Stimulated activated naive CD8-positive, alpha-beta T cell treated with anti-CD3 and anti-CD28 coated beads, Interleukin-15, amount 100 ng/mL, for 72 hours (primary cell): ENCODE measurements around the gene TOMM40L.
A peak's percentile ranks its signal among the peaks of the same experiment; 100 is the strongest.
"Not testable (repeated sequence)": the region's sequence is repeated elsewhere in the genome, so short reads cannot be mapped to it uniquely, and the experiment has no call there.

Source experiments
- ATAC-seq: fragments of 150-1000 bp; cut with Tn5 transposase; 2 replicates; pipeline ENCODE4 v1.10.0; 2021; ENCODE audit warnings: mild to moderate bottlenecking, moderate library complexity
- DNase-seq, 2 donors: peaks; one replicate each; pipeline ENCODE4 v3.0.0; 2021 to 2022
- H3K27ac Mint-ChIP-seq, 2 donors: one replicate each; pipeline ENCODE4 v1.8.0; 2022; ENCODE audit warnings: mild to moderate bottlenecking in 2 of 2, mixed read lengths in 2 of 2, moderate library complexity in 2 of 2
- H3K27me3 Mint-ChIP-seq: one replicate; pipeline ENCODE4 v1.8.0; 2022; ENCODE audit warnings: mixed read lengths
- H3K4me1 Mint-ChIP-seq: one replicate; pipeline ENCODE4 v1.8.0; 2022; ENCODE audit warnings: mild to moderate bottlenecking, mixed read lengths
- H3K4me3 Mint-ChIP-seq, 2 donors: one replicate each; pipeline ENCODE4 v1.8.0; 2022; ENCODE audit warnings: mild to moderate bottlenecking in 2 of 2, mixed read lengths in 2 of 2, moderate library complexity in 1 of 2
- H3K9me3 Mint-ChIP-seq, 2 donors: one replicate each; pipeline ENCODE4 v1.8.0; 2022; ENCODE audit warnings: mixed read lengths in 2 of 2

Gene TOMM40L

DNA sequence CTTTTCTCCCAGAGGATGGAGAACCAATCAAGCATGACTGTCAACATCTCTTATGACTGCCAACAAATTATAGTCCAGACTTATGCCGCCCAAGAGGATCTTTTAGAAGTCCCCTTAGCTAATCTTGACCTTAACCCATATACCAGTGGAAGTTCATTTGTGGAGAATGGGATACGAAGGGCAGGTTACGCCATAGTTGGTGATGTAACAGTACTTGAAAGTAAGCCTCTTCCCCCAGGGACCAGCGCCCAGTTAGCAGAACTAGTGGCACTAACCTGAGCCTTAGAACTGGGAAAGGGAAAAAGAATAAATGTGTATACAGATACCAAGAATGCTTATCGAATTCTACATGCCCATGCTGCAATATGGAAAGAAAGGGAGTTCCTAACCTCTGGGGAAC, 29.4 kb downstream of the TOMM40L start:
- not testable (repeated sequence) for H3K27ac Mint-ChIP-seq, ATAC-seq, DNase-seq, H3K4me3 Mint-ChIP-seq
- Mint-ChIP-seq H3K27me3 (peaks cover 53% of the 10 kb centered on the region), H3K4me1 (peaks cover 21% of the 10 kb centered on the region), H3K9me3 (peaks cover 15 to 34% of the 10 kb centered on the region in 2 donors)

DNA sequence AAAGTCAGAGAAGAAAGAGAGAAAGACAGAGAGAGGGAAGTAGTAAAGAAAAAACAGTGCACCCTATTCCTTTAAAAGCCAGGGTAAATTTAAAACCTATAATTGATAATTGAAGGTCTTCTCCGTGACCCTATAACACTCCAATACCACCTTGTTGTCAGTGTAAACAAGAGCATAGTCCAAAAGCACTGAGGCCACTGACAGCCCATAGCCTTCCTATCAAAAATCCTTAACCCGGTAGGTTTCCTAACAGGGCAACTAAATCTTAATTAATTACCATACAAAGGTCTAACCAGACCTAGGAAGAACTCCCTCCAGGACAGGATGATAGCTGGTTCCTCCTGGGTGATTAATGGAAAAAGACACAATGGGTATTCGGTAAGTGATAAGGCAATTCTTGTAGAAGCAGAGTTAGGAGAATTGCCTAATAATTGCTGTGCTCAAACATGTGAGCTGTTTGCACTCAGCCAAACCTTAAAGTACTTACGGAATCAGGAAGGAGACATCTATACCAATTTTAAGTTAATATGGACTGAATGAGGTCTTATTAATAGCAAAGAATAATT, 30.2 kb downstream of the TOMM40L start:
- H3K4me1 Mint-ChIP-seq = peaks cover 26% of the 10 kb centered on the region
- DNase-seq, H3K27ac Mint-ChIP-seq, ATAC-seq, H3K4me3 Mint-ChIP-seq: not testable (repeated sequence)
- peaks cover 15 to 34% of the 10 kb centered on the region in 2 donors for H3K9me3 Mint-ChIP-seq
- H3K27me3 Mint-ChIP-seq = peaks cover 60% of the 10 kb centered on the region

DNA sequence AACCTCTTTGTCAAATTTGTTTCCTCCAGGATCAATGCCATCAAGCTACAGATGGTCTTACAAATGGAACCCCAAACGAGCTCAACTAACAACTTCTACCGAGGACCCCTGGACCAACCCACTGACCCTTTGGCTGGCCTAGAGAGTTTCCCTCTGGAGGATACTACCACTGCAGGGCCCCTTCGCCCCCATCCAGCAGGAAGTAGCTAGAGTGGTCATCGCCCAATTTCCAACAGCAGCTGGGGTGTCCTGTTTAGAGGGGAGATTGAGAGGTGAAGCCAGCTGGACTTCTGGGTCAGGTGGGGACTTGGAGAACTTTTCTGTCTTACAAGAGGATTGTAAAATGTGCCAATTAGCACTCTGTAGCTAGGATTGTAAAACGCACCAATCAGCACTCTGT, 31.2 kb downstream of the TOMM40L start:
- H3K4me3 Mint-ChIP-seq, H3K27ac Mint-ChIP-seq, ATAC-seq, DNase-seq: not testable (repeated sequence)
- peaks cover 15 to 34% of the 10 kb centered on the region in 2 donors for H3K9me3 Mint-ChIP-seq
- peaks cover 26% of the 10 kb centered on the region for H3K4me1 Mint-ChIP-seq
- peaks cover 68% of the 10 kb centered on the region for H3K27me3 Mint-ChIP-seq

DNA sequence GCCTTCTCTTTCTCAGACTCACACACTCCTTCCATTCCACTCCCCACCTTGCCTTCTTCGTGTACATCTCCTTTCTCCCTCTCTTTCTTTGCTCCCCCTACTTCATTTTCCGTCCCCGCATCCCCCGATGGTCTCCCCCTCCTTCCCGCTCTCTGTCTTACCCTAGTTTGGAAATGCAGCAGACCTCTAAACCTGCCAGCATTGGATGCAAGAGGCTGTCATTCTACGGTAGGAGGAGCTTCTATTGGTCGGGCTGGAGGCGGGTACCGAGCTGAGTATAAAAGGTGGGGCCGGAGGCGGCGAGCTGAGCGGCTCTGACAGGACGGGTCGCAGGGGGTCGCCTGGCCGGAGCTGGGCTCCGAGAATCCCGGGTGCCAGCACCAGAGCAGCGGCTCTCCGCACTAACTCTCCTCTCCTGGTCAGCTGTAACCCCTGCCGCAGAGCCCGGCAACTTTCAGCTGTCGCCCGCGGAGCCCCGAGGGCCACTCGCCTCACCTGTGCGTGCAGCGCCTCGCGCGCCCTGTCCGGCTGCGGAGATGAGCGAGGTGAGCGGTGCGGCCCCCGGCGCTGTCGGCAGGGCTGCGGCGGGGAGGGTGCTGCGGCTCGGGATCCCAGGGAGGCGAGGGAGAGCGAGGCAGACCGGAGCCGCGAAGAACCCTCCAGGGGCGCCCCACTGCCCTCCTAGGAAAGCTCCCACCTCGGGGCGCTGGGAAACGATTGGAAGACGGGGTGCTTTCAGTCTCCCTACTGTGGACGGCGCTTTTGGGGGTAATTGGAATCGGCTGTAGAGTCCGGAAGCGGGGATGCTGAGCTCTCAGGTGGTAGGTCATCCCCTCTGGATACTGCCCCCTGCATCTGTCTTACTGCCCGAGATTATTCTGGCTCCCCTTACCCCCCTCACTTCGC, 32.8 kb downstream of the TOMM40L start, which contains the start of gene PCP4L1:
Gene PCP4L1 (plus strand): TSS at position 307 of the 906 bp plus-strand sequence. CDS start 230 bp downstream, at position 537.
- H3K4me1 Mint-ChIP-seq = peaks cover 26% of the 10 kb centered on the region
- peak within 1 kb of the TSS in 1 of 2 donors; percentile 13 for H3K27ac Mint-ChIP-seq
- peaks cover 68% of the 10 kb centered on the region for H3K27me3 Mint-ChIP-seq
- H3K9me3 Mint-ChIP-seq = peaks cover 15 to 34% of the 10 kb centered on the region in 2 donors
- peak; percentile 93 for ATAC-seq
- peak within 1 kb of the TSS; percentile 69 to 76 for H3K4me3 Mint-ChIP-seq
- DNase-seq = peak; percentile 54 to 55

- peak overlapping the region; percentile 69 to 76 for H3K4me3 Mint-ChIP-seq
- no peak for DNase-seq
- H3K9me3 Mint-ChIP-seq = peaks cover 15 to 34% of the 10 kb centered on the region in 2 donors
- H3K27me3 Mint-ChIP-seq = peaks cover 68% of the 10 kb centered on the region
- no peak overlapping the region for H3K27ac Mint-ChIP-seq
- no peak for ATAC-seq
- peaks cover 26% of the 10 kb centered on the region for H3K4me1 Mint-ChIP-seq
Measured at GRCh38 chr1:161259345-161259702, 33.5 kb downstream of the TOMM40L start.

DNA sequence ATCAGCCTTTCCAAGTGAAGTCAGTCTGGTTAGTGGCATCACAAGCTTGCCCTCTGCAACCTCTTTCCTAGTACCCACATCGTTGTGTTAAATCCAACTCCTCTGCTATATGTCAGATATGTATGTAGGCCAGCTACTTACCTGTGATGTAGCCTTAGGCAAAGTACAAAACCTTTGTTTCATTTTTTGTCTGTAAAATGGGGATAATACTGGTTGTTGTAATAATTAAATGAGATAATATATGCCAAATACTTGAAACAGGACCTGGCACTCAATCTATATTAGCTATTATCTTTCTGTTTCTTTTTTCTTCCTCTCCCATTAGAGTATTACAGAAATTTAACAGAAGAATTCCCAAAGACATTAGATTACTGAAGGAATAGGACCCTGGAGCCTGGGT, 33.9 kb downstream of the TOMM40L start:
- no peak for ATAC-seq
- Mint-ChIP-seq H3K27me3 (peaks cover 72% of the 10 kb centered on the region), H3K4me3 (peak overlapping the region; percentile 69 to 76)

GRCh38 chr1:161260376-161261260, 34.8 kb downstream of the TOMM40L start:
- Mint-ChIP-seq H3K9me3 (peaks cover 13 to 30% of the 10 kb centered on the region in 2 donors), H3K4me3 (no peak overlapping the region), H3K4me1 (peaks cover 26% of the 10 kb centered on the region), H3K27ac (no peak overlapping the region), H3K27me3 (peaks cover 71% of the 10 kb centered on the region)
- DNase-seq (no peak), ATAC-seq (no peak)

More for the DNA sequence above, 33.9 kb downstream of the TOMM40L start:
- DNase-seq = no peak
- H3K27ac Mint-ChIP-seq = no peak overlapping the region
- peaks cover 15 to 34% of the 10 kb centered on the region in 2 donors for H3K9me3 Mint-ChIP-seq
- peaks cover 26% of the 10 kb centered on the region for H3K4me1 Mint-ChIP-seq

DNA sequence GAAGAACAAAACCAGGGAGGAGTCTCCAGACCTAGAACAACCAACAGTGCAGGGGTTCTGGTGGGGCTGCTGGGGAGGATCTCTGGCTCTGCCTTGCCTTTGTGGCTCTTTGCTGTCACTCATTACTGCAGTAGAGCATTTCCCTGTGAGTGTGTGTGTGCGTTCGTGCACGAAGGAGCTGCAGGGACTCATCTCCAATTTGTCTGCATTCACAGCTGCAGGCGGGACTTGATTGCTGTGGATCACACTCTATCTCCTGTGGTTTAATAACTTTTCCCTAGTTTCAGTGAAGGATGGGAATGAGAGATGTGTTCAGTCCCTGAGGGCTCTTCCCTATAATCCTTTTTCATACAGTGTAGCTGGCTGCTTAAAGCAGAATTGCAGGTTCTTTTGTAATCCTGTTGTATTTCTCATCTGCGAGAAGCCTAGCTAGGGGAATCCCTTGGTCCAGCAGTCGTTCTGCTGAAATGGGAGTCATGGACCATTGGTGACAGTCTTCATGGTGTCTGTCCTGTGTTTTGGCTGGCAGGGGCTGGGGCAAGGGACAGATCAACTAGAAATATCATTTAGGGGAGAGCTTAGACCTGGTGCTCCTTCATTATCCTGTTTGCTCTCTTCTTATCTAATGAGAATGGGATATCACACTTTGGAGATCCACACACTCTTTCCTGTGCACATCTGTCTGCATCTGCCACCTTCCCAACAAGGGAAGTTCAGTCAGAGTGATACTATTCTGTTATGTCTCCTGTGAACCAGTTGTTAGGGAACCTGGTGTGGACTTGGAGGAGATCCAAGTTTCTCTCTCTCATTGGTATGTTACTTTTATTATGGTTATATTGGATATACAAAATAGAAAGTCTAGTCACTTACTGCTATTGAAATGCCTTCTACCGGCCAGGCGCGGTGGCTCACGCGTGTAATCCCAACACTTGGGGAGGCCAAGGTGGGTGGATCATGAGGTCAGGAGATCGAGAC, 35.7 kb downstream of the TOMM40L start:
- DNase-seq (no peak), ATAC-seq (no peak)
- H3K4me1 Mint-ChIP-seq = peaks cover 26% of the 10 kb centered on the region
- peak overlapping the region in 1 of 2 donors; percentile 67 for H3K27ac Mint-ChIP-seq
- H3K4me3 Mint-ChIP-seq = no peak overlapping the region
- peaks cover 66% of the 10 kb centered on the region for H3K27me3 Mint-ChIP-seq
- H3K9me3 Mint-ChIP-seq = peaks cover 9 to 21% of the 10 kb centered on the region in 2 donors

DNA sequence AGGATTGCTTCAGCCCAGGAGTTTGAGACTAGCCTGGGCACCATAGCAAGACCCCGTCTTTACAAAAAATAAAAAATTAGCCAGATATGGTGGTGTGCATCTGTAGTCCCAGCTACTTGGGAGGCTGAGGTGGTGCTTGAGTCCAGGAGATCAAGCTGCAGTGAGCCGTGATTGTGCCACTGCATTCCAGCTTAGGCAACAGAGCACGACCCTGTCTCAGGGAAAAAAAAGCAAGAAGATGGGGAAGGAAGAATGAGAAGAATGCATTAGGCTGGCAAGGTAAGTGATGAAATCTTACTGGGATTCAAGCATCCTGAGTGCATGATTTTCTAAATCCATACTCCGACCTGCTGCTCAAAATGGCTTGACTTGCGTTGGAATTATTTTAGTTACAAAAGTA, 39.4 kb downstream of the TOMM40L start:
- no peak overlapping the region for H3K4me3 Mint-ChIP-seq
- H3K9me3 Mint-ChIP-seq = no peaks in the 10 kb centered on the region
- H3K27me3 Mint-ChIP-seq = peaks cover 30% of the 10 kb centered on the region
- ATAC-seq = no peak
- peaks cover 5% of the 10 kb centered on the region for H3K4me1 Mint-ChIP-seq
- no peak for DNase-seq
- no peak overlapping the region for H3K27ac Mint-ChIP-seq

- DNase-seq (no peak), ATAC-seq (no peak)
- H3K27me3 Mint-ChIP-seq = peaks cover 21% of the 10 kb centered on the region
- no peaks in the 10 kb centered on the region for H3K4me1 Mint-ChIP-seq
- H3K9me3 Mint-ChIP-seq = no peaks in the 10 kb centered on the region
- H3K27ac Mint-ChIP-seq = no peak overlapping the region
- no peak overlapping the region for H3K4me3 Mint-ChIP-seq
Measured at GRCh38 chr1:161266202-161266601, 40.3 kb downstream of the TOMM40L start.

GRCh38 chr1:161266836-161267235, 41.0 kb downstream of the TOMM40L start:
- Mint-ChIP-seq H3K27ac (no peak overlapping the region), H3K4me3 (no peak overlapping the region), H3K27me3 (peaks cover 14% of the 10 kb centered on the region), H3K4me1 (no peaks in the 10 kb centered on the region), H3K9me3 (no peaks in the 10 kb centered on the region)
- DNase-seq (no peak), ATAC-seq (no peak)

- no peak overlapping the region for H3K4me3 Mint-ChIP-seq
- H3K4me1 Mint-ChIP-seq = no peaks in the 10 kb centered on the region
- H3K27ac Mint-ChIP-seq = no peak overlapping the region
- DNase-seq (no peak), ATAC-seq (no peak)
- H3K9me3 Mint-ChIP-seq = no peaks in the 10 kb centered on the region
- H3K27me3 Mint-ChIP-seq = peaks cover 9% of the 10 kb centered on the region
Measured at GRCh38 chr1:161267321-161267720, 41.5 kb downstream of the TOMM40L start.

GRCh38 chr1:161273402-161273801, 47.5 kb downstream of the TOMM40L start:
- DNase-seq (no peak), ATAC-seq (no peak)
- peaks cover 6% of the 10 kb centered on the region for H3K27me3 Mint-ChIP-seq
- H3K4me1 Mint-ChIP-seq = no peaks in the 10 kb centered on the region
- no peak overlapping the region for H3K4me3 Mint-ChIP-seq
- H3K9me3 Mint-ChIP-seq = no peaks in the 10 kb centered on the region
- H3K27ac Mint-ChIP-seq = no peak overlapping the region

- no peaks in the 10 kb centered on the region for H3K9me3 Mint-ChIP-seq
- ATAC-seq (no peak), DNase-seq (no peak)
- H3K4me1 Mint-ChIP-seq = no peaks in the 10 kb centered on the region
- H3K27ac Mint-ChIP-seq = no peak overlapping the region
- peaks cover 6% of the 10 kb centered on the region for H3K27me3 Mint-ChIP-seq
- no peak overlapping the region for H3K4me3 Mint-ChIP-seq
Measured at GRCh38 chr1:161274874-161275273, 49.0 kb downstream of the TOMM40L start.
